GM12874 (cell line): ENCODE measurements around the gene NR4A2.

ENCODE experiments used
- TF ChIP-seq, protein P1 (sequence below): IDR thresholded peaks from 2 replicates; pipeline ENCODE4 v1.5.1; 2011; ENCODE audit warnings: low read depth, mild to moderate bottlenecking, control low read depth, low read length, moderate library complexity; ENCODE audit not compliant: insufficient read depth

NR4A2 gene

GRCh38 chr2:156332534-156333273 is at the start of gene NR4A2:
NR4A2 (minus strand) TSS chr2:156332721; CDS start chr2:156330186, 2,535 bp downstream.
- TF ChIP-seq, protein P1, sequence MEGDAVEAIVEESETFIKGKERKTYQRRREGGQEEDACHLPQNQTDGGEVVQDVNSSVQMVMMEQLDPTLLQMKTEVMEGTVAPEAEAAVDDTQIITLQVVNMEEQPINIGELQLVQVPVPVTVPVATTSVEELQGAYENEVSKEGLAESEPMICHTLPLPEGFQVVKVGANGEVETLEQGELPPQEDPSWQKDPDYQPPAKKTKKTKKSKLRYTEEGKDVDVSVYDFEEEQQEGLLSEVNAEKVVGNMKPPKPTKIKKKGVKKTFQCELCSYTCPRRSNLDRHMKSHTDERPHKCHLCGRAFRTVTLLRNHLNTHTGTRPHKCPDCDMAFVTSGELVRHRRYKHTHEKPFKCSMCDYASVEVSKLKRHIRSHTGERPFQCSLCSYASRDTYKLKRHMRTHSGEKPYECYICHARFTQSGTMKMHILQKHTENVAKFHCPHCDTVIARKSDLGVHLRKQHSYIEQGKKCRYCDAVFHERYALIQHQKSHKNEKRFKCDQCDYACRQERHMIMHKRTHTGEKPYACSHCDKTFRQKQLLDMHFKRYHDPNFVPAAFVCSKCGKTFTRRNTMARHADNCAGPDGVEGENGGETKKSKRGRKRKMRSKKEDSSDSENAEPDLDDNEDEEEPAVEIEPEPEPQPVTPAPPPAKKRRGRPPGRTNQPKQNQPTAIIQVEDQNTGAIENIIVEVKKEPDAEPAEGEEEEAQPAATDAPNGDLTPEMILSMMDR = no peak

DNA sequence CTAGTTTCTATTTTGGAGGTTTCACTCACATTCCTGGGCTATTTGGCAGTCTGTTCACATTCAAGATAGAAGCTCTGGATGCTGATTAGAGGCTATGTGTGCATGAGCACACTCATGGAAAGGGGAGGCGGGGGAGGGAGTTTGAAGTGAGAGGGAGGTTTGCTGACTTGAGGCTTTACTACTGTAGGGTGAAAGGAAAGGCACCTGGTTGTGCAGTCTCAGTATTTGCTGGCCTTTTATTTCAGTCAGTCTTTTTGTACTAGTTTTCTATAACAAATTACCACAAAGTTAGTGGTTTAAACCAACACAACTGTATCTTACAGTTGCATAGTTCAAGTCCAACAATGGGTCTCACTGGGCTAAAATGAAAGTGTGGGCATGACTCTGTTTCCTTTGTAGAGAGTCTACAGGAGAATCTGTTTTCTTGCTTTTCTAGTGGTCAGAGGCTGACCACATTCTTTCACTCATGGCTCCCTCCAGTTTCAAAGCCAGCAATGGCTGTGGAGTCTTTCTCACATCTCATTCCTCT is 47.7 kb upstream of the NR4A2 start:
- TF ChIP-seq, protein P1 = no peak

DNA sequence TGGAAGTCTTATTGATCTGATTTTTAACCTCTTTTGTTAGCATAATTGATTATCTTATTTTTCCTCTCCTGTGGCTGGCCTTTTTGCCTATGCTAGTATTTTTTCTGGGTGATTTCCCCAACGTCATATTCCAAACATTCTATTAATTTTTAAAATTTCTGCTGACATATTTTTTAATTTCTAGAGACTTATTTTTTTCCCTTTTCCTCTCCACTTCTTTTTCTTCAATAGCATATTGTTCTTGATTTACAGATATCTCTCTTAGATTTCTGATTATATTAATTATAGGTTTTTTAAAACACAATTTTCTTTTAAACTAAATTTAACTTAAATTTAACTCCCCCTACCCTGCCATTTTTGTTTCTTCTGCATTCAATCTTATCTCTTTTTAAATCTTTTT is 47.2 kb upstream of the NR4A2 start:
- TF ChIP-seq, protein P1 = no peak

DNA sequence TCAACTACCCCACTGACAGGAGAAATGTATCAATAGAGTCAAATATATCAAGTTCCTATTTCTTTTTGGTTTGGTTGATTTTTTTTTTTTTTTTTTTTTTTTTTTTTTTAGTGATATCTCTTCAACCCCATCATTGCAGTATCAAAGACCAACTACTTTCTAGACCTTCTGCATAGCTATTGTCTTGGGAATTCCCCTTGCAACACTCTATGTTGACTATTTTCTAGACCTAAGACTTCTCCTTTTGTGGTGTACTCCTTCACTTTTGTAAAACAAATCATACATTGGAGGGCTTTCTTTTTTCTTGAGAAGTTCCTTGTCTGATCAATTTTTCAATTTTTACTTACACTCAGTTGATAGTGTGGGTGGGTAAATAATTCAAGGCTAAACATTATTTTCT is 46.5 kb upstream of the NR4A2 start:
- TF ChIP-seq, protein P1 = no peak

- TF ChIP-seq, protein P1 = no peak
These were observed 34.2 kb upstream of the NR4A2 start for GRCh38 chr2:156366753-156367152.

DNA sequence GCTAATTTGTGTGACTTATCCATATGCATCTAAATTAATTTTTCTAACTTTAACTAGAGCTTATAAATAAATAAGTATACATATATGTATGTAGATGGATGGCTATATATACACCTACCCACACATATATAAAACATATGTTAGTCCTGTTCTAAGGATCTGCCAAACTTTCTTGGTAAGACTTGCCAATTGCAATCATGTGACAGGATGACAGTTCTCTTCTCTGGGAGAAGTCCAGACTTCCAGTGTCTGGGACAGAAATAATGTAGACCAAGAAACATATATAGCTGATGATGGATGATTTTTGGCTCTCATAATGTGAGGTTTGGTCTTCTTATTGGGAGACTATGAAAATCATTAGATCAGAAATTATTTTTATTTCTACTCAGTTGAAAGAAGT is 30.6 kb upstream of the NR4A2 start:
- TF ChIP-seq, protein P1 = no peak

DNA sequence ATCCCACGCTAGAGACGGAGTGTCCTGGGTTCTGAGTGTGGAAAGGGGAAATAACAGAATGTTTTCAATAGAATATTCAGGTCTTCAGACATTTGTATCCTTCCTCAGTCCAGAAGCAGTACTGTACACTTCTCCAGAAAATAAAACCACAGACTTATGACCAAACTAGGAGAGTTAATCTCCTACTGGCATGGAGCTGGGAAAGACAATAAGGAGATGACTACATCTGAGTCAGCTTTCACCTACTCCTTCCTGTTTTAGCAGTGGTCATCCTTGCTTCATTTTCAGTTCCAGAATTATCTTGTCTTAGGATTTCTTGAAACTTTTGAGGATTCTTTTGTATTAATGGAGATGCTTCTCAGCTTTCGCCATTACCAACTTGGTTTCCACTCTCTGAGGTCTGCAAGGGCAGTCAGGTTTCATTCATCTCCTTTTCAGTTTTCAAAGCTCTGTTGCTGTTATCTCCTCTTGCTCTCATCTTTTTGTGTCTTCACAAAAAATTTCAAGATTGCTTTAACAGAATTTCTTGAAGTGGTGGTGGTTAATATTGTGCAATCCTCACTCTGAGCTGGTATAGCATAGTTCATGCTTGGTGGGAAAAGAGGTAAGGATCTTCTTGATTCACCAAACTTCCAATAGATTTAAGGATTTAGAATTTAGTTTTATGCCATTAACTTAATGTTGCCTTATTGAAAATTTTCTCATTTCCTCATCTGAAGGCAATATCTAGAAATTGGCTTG is 23.7 kb upstream of the NR4A2 start:
- TF ChIP-seq, protein P1 = no peak
